Activated T-helper 2 cell treated with anti-CD3 and anti-CD28 coated beads, Interferon-gamma antibody, Interleukin-2, Interleukin-4, amounts not matched to agents 10 μg/mL and 5 μg/mL and 100 μg/mL, durations not matched to agents 14 hours and 24 hours and 36 hours (primary cell): ENCODE results near the gene TBL1X. TPM values are rescaled to one million over a fixed set of nuclear protein-coding genes. Genes with fewer than 3 reads are reported as not detected.

Source experiments
- DNase-seq: peaks from one replicate; pipeline ENCODE4 v3.0.0; 2021; ENCODE audit warnings: low spot score
- H3K27ac Mint-ChIP-seq: one replicate; pipeline ENCODE4 v1.8.0; 2021; ENCODE audit warnings: mixed read lengths
- H3K27me3 Mint-ChIP-seq: one replicate; pipeline ENCODE4 v1.8.0; 2021; ENCODE audit warnings: low read depth, mixed read lengths
- H3K36me3 Mint-ChIP-seq: one replicate; pipeline ENCODE4 v1.8.0; 2021; ENCODE audit warnings: low read depth, mixed read lengths
- H3K4me1 Mint-ChIP-seq: one replicate; pipeline ENCODE4 v1.8.0; 2021; ENCODE audit warnings: low read depth, mixed read lengths
- H3K4me3 Mint-ChIP-seq: one replicate; pipeline ENCODE4 v1.8.0; 2021; ENCODE audit warnings: low read depth, mild to moderate bottlenecking, moderate library complexity, mixed read lengths
- H3K9me3 Mint-ChIP-seq: one replicate; pipeline ENCODE4 v1.8.0; 2021; ENCODE audit warnings: mixed read lengths
- intact Hi-C: fragments of 100-400 bp; cut with micrococcal nuclease; formaldehyde crosslinking; loops from one replicate; pipeline ENCODE4 v1.15.1; 2023
- total RNA-seq: library from RNA; stranded (reverse); gene quantifications from 2 replicates; pipeline ENCODE4 v1.2.3, GENCODE V29; 2022

Gene TBL1X
- total RNA-seq, 1 donor from 2014 or later: 53.2 TPM

- DNase-seq: no peak
- Mint-ChIP-seq H3K4me3 (no peak overlapping the region), H3K27me3 (no peaks in the 10 kb centered on the region), H3K36me3 (peaks cover 29% of the 10 kb centered on the region), H3K27ac (no peak overlapping the region), H3K4me1 (no peaks in the 10 kb centered on the region), H3K9me3 (no peaks in the 10 kb centered on the region)
- intact Hi-C loops: no loop called here
These were observed 194.8 kb downstream of the TBL1X start for GRCh38 chrX:9659571-9660195.

GRCh38 chrX:9662148-9662547, 197.3 kb downstream of the TBL1X start:
- Mint-ChIP-seq H3K9me3 (no peaks in the 10 kb centered on the region), H3K4me1 (no peaks in the 10 kb centered on the region)

GRCh38 chrX:9663216-9663615, 198.4 kb downstream of the TBL1X start:
- no peak for DNase-seq
- Mint-ChIP-seq H3K9me3 (no peaks in the 10 kb centered on the region), H3K36me3 (peaks cover 22% of the 10 kb centered on the region), H3K27ac (no peak overlapping the region), H3K4me3 (no peak overlapping the region), H3K27me3 (no peaks in the 10 kb centered on the region), H3K4me1 (no peaks in the 10 kb centered on the region)
- intact Hi-C loops: no loop called here

More at GRCh38 chrX:9662148-9662547, 197.3 kb downstream of the TBL1X start:
- peaks cover 26% of the 10 kb centered on the region for H3K36me3 Mint-ChIP-seq
- no peaks in the 10 kb centered on the region for H3K27me3 Mint-ChIP-seq
- no peak overlapping the region for H3K27ac Mint-ChIP-seq
- DNase-seq: no peak
- H3K4me3 Mint-ChIP-seq: no peak overlapping the region
- intact Hi-C loops: no loop called here

- Mint-ChIP-seq H3K27ac (no peak overlapping the region), H3K4me3 (no peak overlapping the region), H3K4me1 (no peaks in the 10 kb centered on the region), H3K27me3 (no peaks in the 10 kb centered on the region), H3K9me3 (no peaks in the 10 kb centered on the region), H3K36me3 (peaks cover 21% of the 10 kb centered on the region)
- no peak for DNase-seq
- intact Hi-C loops: no loop called here
These were observed 199.4 kb downstream of the TBL1X start for GRCh38 chrX:9664224-9664623.

GRCh38 chrX:9665113-9665512, 200.3 kb downstream of the TBL1X start:
- H3K36me3 Mint-ChIP-seq: peaks cover 16% of the 10 kb centered on the region
- no peak overlapping the region for H3K27ac Mint-ChIP-seq
- H3K4me1 Mint-ChIP-seq: no peaks in the 10 kb centered on the region
- H3K27me3 Mint-ChIP-seq: no peaks in the 10 kb centered on the region
- intact Hi-C loops: no loop called here
- DNase-seq: no peak
- no peak overlapping the region for H3K4me3 Mint-ChIP-seq
- no peaks in the 10 kb centered on the region for H3K9me3 Mint-ChIP-seq

- H3K27ac Mint-ChIP-seq: no peak overlapping the region
- no peaks in the 10 kb centered on the region for H3K27me3 Mint-ChIP-seq
- H3K4me3 Mint-ChIP-seq: no peak overlapping the region
- peaks cover 30% of the 10 kb centered on the region for H3K36me3 Mint-ChIP-seq
- intact Hi-C loops: no loop called here
- H3K9me3 Mint-ChIP-seq: no peaks in the 10 kb centered on the region
- H3K4me1 Mint-ChIP-seq: peaks cover 4% of the 10 kb centered on the region
- no peak for DNase-seq
These were observed 203.7 kb downstream of the TBL1X start for GRCh38 chrX:9668537-9668936.

- Mint-ChIP-seq H3K4me3 (no peak overlapping the region), H3K27ac (no peak overlapping the region), H3K36me3 (peaks cover 37% of the 10 kb centered on the region), H3K27me3 (no peaks in the 10 kb centered on the region), H3K4me1 (peaks cover 4% of the 10 kb centered on the region), H3K9me3 (peaks cover 5% of the 10 kb centered on the region)
- intact Hi-C loops: no loop called here
- no peak for DNase-seq
These were observed 205.4 kb downstream of the TBL1X start for GRCh38 chrX:9670136-9670814.

- peaks cover 10% of the 10 kb centered on the region for H3K4me1 Mint-ChIP-seq
- intact Hi-C loops: no loop called here
- H3K36me3 Mint-ChIP-seq: peaks cover 42% of the 10 kb centered on the region
- H3K27me3 Mint-ChIP-seq: no peaks in the 10 kb centered on the region
- no peak overlapping the region for H3K27ac Mint-ChIP-seq
- DNase-seq: no peak
- H3K4me3 Mint-ChIP-seq: no peak overlapping the region
- H3K9me3 Mint-ChIP-seq: peaks cover 16% of the 10 kb centered on the region
These were observed 207.1 kb downstream of the TBL1X start for GRCh38 chrX:9671998-9672397.

GRCh38 chrX:9676306-9676705, 211.4 kb downstream of the TBL1X start:
- intact Hi-C loops: loop anchor here (5.0 kb wide), 2 partner anchors 54 to 419 kb away; no protein-coding TSS in a partner anchor
- DNase-seq: no peak
- H3K9me3 Mint-ChIP-seq: peaks cover 26% of the 10 kb centered on the region
- peaks cover 78% of the 10 kb centered on the region for H3K36me3 Mint-ChIP-seq
- no peak overlapping the region for H3K4me3 Mint-ChIP-seq
- no peaks in the 10 kb centered on the region for H3K27me3 Mint-ChIP-seq
- no peak overlapping the region for H3K27ac Mint-ChIP-seq
- peaks cover 23% of the 10 kb centered on the region for H3K4me1 Mint-ChIP-seq

GRCh38 chrX:9676738-9677097, 211.9 kb downstream of the TBL1X start:
- intact Hi-C loops: loop anchor here (1.0 to 5.0 kb wide), 7 partner anchors 32 to 419 kb away; no protein-coding TSS in a partner anchor
- Mint-ChIP-seq H3K4me1 (peaks cover 27% of the 10 kb centered on the region), H3K27ac (peak overlapping the region; percentile 71), H3K9me3 (peaks cover 26% of the 10 kb centered on the region), H3K27me3 (no peaks in the 10 kb centered on the region), H3K36me3 (peaks cover 78% of the 10 kb centered on the region), H3K4me3 (no peak overlapping the region)
- no peak for DNase-seq

GRCh38 chrX:9677098-9677739, 212.4 kb downstream of the TBL1X start:
- DNase-seq: peak; percentile 36
- Mint-ChIP-seq H3K27ac (peak overlapping the region; percentile 71), H3K9me3 (peaks cover 26% of the 10 kb centered on the region), H3K4me1 (peaks cover 29% of the 10 kb centered on the region), H3K36me3 (peaks cover 78% of the 10 kb centered on the region), H3K4me3 (peak overlapping the region; percentile 37), H3K27me3 (no peaks in the 10 kb centered on the region)
- intact Hi-C loops: loop anchor here (1.0 to 5.0 kb wide), 7 partner anchors 33 to 420 kb away; no protein-coding TSS in a partner anchor

- DNase-seq: no peak
- H3K4me3 Mint-ChIP-seq: no peak overlapping the region
- H3K27me3 Mint-ChIP-seq: no peaks in the 10 kb centered on the region
- peaks cover 73% of the 10 kb centered on the region for H3K36me3 Mint-ChIP-seq
- H3K27ac Mint-ChIP-seq: peak overlapping the region; percentile 17
- intact Hi-C loops: loop anchor here (5.0 kb wide), 2 partner anchors 56 to 421 kb away; no protein-coding TSS in a partner anchor
- peaks cover 26% of the 10 kb centered on the region for H3K9me3 Mint-ChIP-seq
- peaks cover 26% of the 10 kb centered on the region for H3K4me1 Mint-ChIP-seq
These were observed 213.5 kb downstream of the TBL1X start for GRCh38 chrX:9678215-9678965.
